Measurements from ENCODE around the gene FAH. TPM values are rescaled to one million over a fixed set of nuclear protein-coding genes. Genes with fewer than 3 reads are reported as not detected.
A peak's percentile ranks its signal among the peaks of the same experiment; 100 is the strongest.

The FAH gene
- total and polyA plus RNA-seq, 2 experiments from 2014 or later, result 16.3 to 20.3 TPM

DNA sequence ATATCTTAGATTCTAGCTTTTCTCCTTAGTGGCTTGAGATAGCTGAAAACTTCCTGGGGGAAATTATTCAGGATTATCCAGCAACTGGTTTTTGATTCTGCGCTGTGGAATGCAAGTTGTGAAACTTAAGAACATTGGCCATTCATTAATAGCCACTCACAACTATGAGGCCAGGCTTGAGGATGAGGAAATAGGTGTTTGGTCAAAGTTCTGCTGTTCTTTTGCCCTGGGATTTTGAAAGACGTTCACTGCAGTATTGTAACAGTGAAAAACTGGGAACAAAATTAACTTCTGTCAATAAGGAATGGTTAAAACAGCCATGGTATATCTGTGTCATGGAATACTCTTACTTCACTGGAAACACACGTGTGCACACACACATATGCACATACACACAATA is 55.1 kb downstream of the FAH start (continued):
- TF ChIP-seq EZH2 (IDR thresholded peaks at IDR 0.05; ENCODE audit: low read depth, unreplicated experiment) (no peak), ZNF114 (CRISPR knock-in tag; IDR thresholded peaks at IDR 0.05) (no peak), EZH2phosphoT487 (IDR thresholded peaks at IDR 0.05; ENCODE audit: unreplicated experiment) (no peak), NANOG (IDR thresholded peaks at IDR 0.05; ENCODE audit: borderline replicate concordance) (no peak), CREB1 (CRISPR knock-in tag; IDR thresholded peaks at IDR 0.05; ENCODE audit: low read depth) (no peak), ETS1 (IDR thresholded peaks at IDR 0.05) (no peak)
- TF ChIP-seq, protein P1, sequence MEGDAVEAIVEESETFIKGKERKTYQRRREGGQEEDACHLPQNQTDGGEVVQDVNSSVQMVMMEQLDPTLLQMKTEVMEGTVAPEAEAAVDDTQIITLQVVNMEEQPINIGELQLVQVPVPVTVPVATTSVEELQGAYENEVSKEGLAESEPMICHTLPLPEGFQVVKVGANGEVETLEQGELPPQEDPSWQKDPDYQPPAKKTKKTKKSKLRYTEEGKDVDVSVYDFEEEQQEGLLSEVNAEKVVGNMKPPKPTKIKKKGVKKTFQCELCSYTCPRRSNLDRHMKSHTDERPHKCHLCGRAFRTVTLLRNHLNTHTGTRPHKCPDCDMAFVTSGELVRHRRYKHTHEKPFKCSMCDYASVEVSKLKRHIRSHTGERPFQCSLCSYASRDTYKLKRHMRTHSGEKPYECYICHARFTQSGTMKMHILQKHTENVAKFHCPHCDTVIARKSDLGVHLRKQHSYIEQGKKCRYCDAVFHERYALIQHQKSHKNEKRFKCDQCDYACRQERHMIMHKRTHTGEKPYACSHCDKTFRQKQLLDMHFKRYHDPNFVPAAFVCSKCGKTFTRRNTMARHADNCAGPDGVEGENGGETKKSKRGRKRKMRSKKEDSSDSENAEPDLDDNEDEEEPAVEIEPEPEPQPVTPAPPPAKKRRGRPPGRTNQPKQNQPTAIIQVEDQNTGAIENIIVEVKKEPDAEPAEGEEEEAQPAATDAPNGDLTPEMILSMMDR (conservative IDR thresholded peaks at IDR 0.05; ENCODE audit: low read depth in 2 of 2), result no peak
- TF ChIP-seq, protein P2, sequence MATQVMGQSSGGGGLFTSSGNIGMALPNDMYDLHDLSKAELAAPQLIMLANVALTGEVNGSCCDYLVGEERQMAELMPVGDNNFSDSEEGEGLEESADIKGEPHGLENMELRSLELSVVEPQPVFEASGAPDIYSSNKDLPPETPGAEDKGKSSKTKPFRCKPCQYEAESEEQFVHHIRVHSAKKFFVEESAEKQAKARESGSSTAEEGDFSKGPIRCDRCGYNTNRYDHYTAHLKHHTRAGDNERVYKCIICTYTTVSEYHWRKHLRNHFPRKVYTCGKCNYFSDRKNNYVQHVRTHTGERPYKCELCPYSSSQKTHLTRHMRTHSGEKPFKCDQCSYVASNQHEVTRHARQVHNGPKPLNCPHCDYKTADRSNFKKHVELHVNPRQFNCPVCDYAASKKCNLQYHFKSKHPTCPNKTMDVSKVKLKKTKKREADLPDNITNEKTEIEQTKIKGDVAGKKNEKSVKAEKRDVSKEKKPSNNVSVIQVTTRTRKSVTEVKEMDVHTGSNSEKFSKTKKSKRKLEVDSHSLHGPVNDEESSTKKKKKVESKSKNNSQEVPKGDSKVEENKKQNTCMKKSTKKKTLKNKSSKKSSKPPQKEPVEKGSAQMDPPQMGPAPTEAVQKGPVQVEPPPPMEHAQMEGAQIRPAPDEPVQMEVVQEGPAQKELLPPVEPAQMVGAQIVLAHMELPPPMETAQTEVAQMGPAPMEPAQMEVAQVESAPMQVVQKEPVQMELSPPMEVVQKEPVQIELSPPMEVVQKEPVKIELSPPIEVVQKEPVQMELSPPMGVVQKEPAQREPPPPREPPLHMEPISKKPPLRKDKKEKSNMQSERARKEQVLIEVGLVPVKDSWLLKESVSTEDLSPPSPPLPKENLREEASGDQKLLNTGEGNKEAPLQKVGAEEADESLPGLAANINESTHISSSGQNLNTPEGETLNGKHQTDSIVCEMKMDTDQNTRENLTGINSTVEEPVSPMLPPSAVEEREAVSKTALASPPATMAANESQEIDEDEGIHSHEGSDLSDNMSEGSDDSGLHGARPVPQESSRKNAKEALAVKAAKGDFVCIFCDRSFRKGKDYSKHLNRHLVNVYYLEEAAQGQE (IDR thresholded peaks at IDR 0.05; ENCODE audit: unreplicated experiment), result no peak

GRCh38 chr15:80208758-80209734 is 56.2 kb downstream of the FAH start:
- no peaks in the 10 kb centered on the region for H3K36me3 Mint-ChIP-seq (ENCODE audit: low read depth)
- no peaks in the 10 kb centered on the region for H3K79me2 ChIP-seq (replicated peaks; ENCODE audit: insufficient read depth)
- no peaks in the 10 kb centered on the region for H3F3A ChIP-seq (replicated peaks; ENCODE audit: low read depth)
- H3K9me2 ChIP-seq (ENCODE audit: insufficient read depth), result no peaks in the 10 kb centered on the region
- no peak overlapping the region for H3K4me2 ChIP-seq
- no peaks in the 10 kb centered on the region for H3K4me1 ChIP-seq (ENCODE audit: insufficient read depth)
- no peak overlapping the region for H3K4me3 ChIP-seq
- ATAC-seq, result no peak
- no peak overlapping the region for H3K27ac ChIP-seq (ENCODE audit: low read depth)
- H3K27me3 Mint-ChIP-seq (ENCODE audit: insufficient read depth, low read depth, poor library complexity), result peaks cover 3% of the 10 kb centered on the region
- DNase-seq (ENCODE audit: low spot score), result no peak
- no peak overlapping the region for H3K4me3 Mint-ChIP-seq
- H2AFZ ChIP-seq, result peak overlapping the region; percentile 70; the same call in 1 of the 2 replicates
- no peaks in the 10 kb centered on the region for H3K36me3 ChIP-seq (ENCODE audit: insufficient read depth)
- peaks cover 11% of the 10 kb centered on the region; the same call in 2 of the 3 replicates for H3K4me1 Mint-ChIP-seq
- H3K27ac Mint-ChIP-seq, result no peak overlapping the region
- TF ChIP-seq STAT1 (IDR thresholded peaks at IDR 0.05; ENCODE audit: unreplicated experiment) (no peak), JUNB (IDR thresholded peaks at IDR 0.05; ENCODE audit: unreplicated experiment) (no peak), ZNF331 (CRISPR knock-in tag; IDR thresholded peaks at IDR 0.05; ENCODE audit: low read depth) (no peak), EZH2phosphoT487 (IDR thresholded peaks at IDR 0.05; ENCODE audit: unreplicated experiment) (no peak), ZNF114 (CRISPR knock-in tag; IDR thresholded peaks at IDR 0.05) (no peak)
- no peaks in the 10 kb centered on the region for H4K20me1 ChIP-seq (replicated peaks; ENCODE audit: insufficient read depth)
- H3K9me3 Mint-ChIP-seq, result peaks cover 5% of the 10 kb centered on the region; the same call in 1 of the 3 replicates
- no peaks in the 10 kb centered on the region for H3K27me3 ChIP-seq (ENCODE audit: insufficient read depth)
